ENCODE data around the gene RNU4-1. TPM values are rescaled to one million over a fixed set of nuclear protein-coding genes. Genes with fewer than 3 reads are reported as not detected.

RNU4-1 gene
- total and polyA plus RNA-seq, 2 donors from 2014 or later, result 3,016 TPM; not detected in 1

- Histone ChIP-seq H3K27ac (ENCODE audit: low read depth in 2 of 2, low read length in 2 of 2) (no peak overlapping the region), H3K27me3 (ENCODE audit: control insufficient read depth, insufficient read depth, low read length) (no peaks in the 10 kb centered on the region), H3K9ac (ENCODE audit: low read length in 3 of 3) (no peak overlapping the region), H3K4me1 (ENCODE audit: control insufficient read depth in 2 of 3, insufficient read depth in 2 of 3, low read depth in 1 of 3, low read length in 3 of 3) (no peaks in the 10 kb centered on the region), H3K9me3 (ENCODE audit: control insufficient read depth in 2 of 3, insufficient read depth in 1 of 3, low read length in 3 of 3) (no peaks in the 10 kb centered on the region), H3K4me3 (ENCODE audit: low read length in 3 of 3) (no peak overlapping the region), H3K36me3 (ENCODE audit: control insufficient read depth in 2 of 3, insufficient read depth in 3 of 3, low read length in 3 of 3) (no peaks in the 10 kb centered on the region)
- DNase-seq (no peak), FAIRE-seq (no peak)
- TF ChIP-seq CTCF (IDR thresholded peaks at IDR 0.05; ENCODE audit: borderline replicate concordance, extremely low read depth, insufficient read depth), result no peak
- intact Hi-C loops (cut with DNase I), result no loop called here
These were observed 9.7 kb downstream of the RNU4-1 start for GRCh38 chr12:120283318-120283717.

- DNase-seq, result no peak
These were observed 14.6 kb downstream of the RNU4-1 start for GRCh38 chr12:120278137-120279069.

DNA sequence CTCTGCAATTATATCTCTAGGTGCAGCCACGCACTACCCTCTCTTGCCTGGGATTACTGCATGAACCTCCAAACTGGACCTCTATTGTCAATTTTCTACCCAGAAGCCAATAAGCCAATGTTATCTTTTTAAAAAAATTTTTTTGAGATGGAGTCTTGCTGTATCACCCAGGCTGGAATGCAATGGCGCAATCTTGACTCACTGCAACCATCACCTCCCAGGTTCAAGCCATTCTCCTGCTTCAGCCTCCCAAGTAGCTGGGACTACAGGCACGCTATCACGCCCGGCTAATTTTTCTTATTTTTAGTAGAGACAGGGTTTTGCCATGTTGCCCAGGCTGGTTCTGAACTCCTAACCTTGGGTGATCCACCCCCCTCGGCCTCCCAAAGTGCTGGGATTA lies 16.3 kb downstream of the RNU4-1 start:
- no peaks in the 10 kb centered on the region for H3K4me1 ChIP-seq (ENCODE audit: control insufficient read depth in 2 of 3, insufficient read depth in 2 of 3, low read depth in 1 of 3, low read length in 3 of 3)
- FAIRE-seq, result no peak
- no peak overlapping the region for H3K27ac ChIP-seq (ENCODE audit: low read depth in 2 of 2, low read length in 2 of 2)
- no peak overlapping the region for H3K4me3 ChIP-seq (ENCODE audit: low read length in 3 of 3)
- H3K36me3 ChIP-seq (ENCODE audit: control insufficient read depth in 2 of 3, insufficient read depth in 3 of 3, low read length in 3 of 3), result no peaks in the 10 kb centered on the region
- intact Hi-C loops (cut with DNase I), result no loop called here
- no peaks in the 10 kb centered on the region for H3K27me3 ChIP-seq (ENCODE audit: control insufficient read depth, insufficient read depth, low read length)
- no peak for TF ChIP-seq CTCF (IDR thresholded peaks at IDR 0.05; ENCODE audit: borderline replicate concordance, extremely low read depth, insufficient read depth)
- H3K9ac ChIP-seq (ENCODE audit: low read length in 3 of 3), result no peak overlapping the region
- H3K9me3 ChIP-seq (ENCODE audit: control insufficient read depth in 2 of 3, insufficient read depth in 1 of 3, low read length in 3 of 3), result no peaks in the 10 kb centered on the region
- no peak for DNase-seq

More at GRCh38 chr12:120278137-120279069, 14.6 kb downstream of the RNU4-1 start:
- no peaks in the 10 kb centered on the region for H3K9me3 ChIP-seq (ENCODE audit: control insufficient read depth in 2 of 3, insufficient read depth in 1 of 3, low read length in 3 of 3)
- H3K9ac ChIP-seq (ENCODE audit: low read length in 3 of 3), result no peak overlapping the region
- no peak overlapping the region for H3K4me3 ChIP-seq (ENCODE audit: low read length in 3 of 3)
- no peak for FAIRE-seq
- intact Hi-C loops (cut with DNase I), result no loop called here
- no peaks in the 10 kb centered on the region for H3K27me3 ChIP-seq (ENCODE audit: control insufficient read depth, insufficient read depth, low read length)
- TF ChIP-seq CTCF (IDR thresholded peaks at IDR 0.05; ENCODE audit: borderline replicate concordance, extremely low read depth, insufficient read depth), result no peak
- H3K4me1 ChIP-seq (ENCODE audit: control insufficient read depth in 2 of 3, insufficient read depth in 2 of 3, low read depth in 1 of 3, low read length in 3 of 3), result no peaks in the 10 kb centered on the region
- H3K36me3 ChIP-seq (ENCODE audit: control insufficient read depth in 2 of 3, insufficient read depth in 3 of 3, low read length in 3 of 3), result no peaks in the 10 kb centered on the region
- H3K27ac ChIP-seq (ENCODE audit: low read depth in 2 of 2, low read length in 2 of 2), result no peak overlapping the region

All from kidney (tissue), 14 donors.